H1 (cell line): Measurements from ENCODE around the gene TRIM67.

Experiments
- ATF3 ChIP-seq: IDR thresholded peaks from 2 replicates; pipeline ENCODE4 v1.6.1; 2011; ENCODE audit warnings: low read depth, mild to moderate bottlenecking, low read length; ENCODE audit not compliant: insufficient read depth
- BRCA1 ChIP-seq: IDR thresholded peaks from 2 replicates; pipeline ENCODE4 v1.6.1; 2012; ENCODE audit warnings: low read depth, low read length, improper control_type of control experiment
- CHD1 ChIP-seq: IDR thresholded peaks from 2 replicates; pipeline ENCODE4 v1.6.1; 2012; ENCODE audit warnings: low read depth, low read length, improper control_type of control experiment
- CTCF ChIP-seq, 3 experiments: IDR thresholded peaks; 1 replicate in 2 of 3; 2 replicates in 1 of 3; pipeline versions ENCODE4 v1.5.1 to v1.6.1; 2011; ENCODE audit warnings: low read length in 3 of 3, mild to moderate bottlenecking in 3 of 3, inconsistent platforms in 2 of 3, low read depth in 1 of 3, moderate library complexity in 1 of 3; ENCODE audit not compliant: insufficient read depth in 1 of 3; ENCODE audit errors: control extremely low read depth in 1 of 3
- EGR1 ChIP-seq: IDR thresholded peaks from 2 replicates; pipeline ENCODE4 v1.6.1; 2011; ENCODE audit warnings: low read depth, low read length, borderline replicate concordance
- GABPA ChIP-seq: IDR thresholded peaks from 2 replicates; pipeline ENCODE4 v1.6.1; 2011; ENCODE audit warnings: mild to moderate bottlenecking, low read length, moderate library complexity, borderline replicate concordance; ENCODE audit not compliant: insufficient read depth
- JUN ChIP-seq: IDR thresholded peaks from 2 replicates; pipeline ENCODE4 v1.6.1; 2011; ENCODE audit warnings: low read depth, mild to moderate bottlenecking, improper control_type of control experiment, low read length
- MAX ChIP-seq: IDR thresholded peaks from 2 replicates; pipeline ENCODE4 v1.6.1; 2012; ENCODE audit warnings: inconsistent platforms
- POLR2A ChIP-seq, 2 experiments: IDR thresholded peaks; 1 replicate in 1 of 2; 2 replicates in 1 of 2; pipeline ENCODE4 v1.6.1; 2011; ENCODE audit warnings: low read depth in 2 of 2, low read length in 2 of 2, mild to moderate bottlenecking in 2 of 2; ENCODE audit errors: control extremely low read depth in 1 of 2
- POLR2AphosphoS5 ChIP-seq: IDR thresholded peaks from 2 replicates; pipeline ENCODE4 v1.6.1; 2011; ENCODE audit warnings: low read depth, low read length
- SP1 ChIP-seq: IDR thresholded peaks from 2 replicates; pipeline ENCODE4 v1.6.1; 2011; ENCODE audit warnings: low read depth, low read length
- TAF1 ChIP-seq: IDR thresholded peaks from 2 replicates; pipeline ENCODE4 v1.6.1; 2011; ENCODE audit warnings: mild to moderate bottlenecking, low read depth, low read length
- TCF12 ChIP-seq: IDR thresholded peaks from 2 replicates; pipeline ENCODE4 v1.6.1; 2011; ENCODE audit warnings: low read depth, mild to moderate bottlenecking, low read length
- YY1 ChIP-seq: IDR thresholded peaks from 2 replicates; pipeline ENCODE4 v1.6.1; 2011; ENCODE audit warnings: low read depth, mild to moderate bottlenecking, low read length

- no peak for TF ChIP-seq POLR2A (IDR thresholded peaks at IDR 0.05; ENCODE audit: control extremely low read depth in 1 of 2, low read depth in 2 of 2, low read length in 2 of 2)
- no peak for TF ChIP-seq TCF12
- no peak for TF ChIP-seq CTCF (IDR thresholded peaks at IDR 0.05; ENCODE audit: control extremely low read depth in 1 of 3, insufficient read depth in 1 of 3, low read depth in 1 of 3, low read length in 3 of 3)
- TF ChIP-seq YY1: no peak
- TF ChIP-seq SP1: no peak
- no peak for TF ChIP-seq CHD1
- TF ChIP-seq TAF1: no peak
- no peak for TF ChIP-seq EGR1
- TF ChIP-seq GABPA: no peak
- TF ChIP-seq MAX: no peak
- no peak for TF ChIP-seq JUN
- no peak for TF ChIP-seq POLR2AphosphoS5
- no peak for TF ChIP-seq ATF3
- no peak for TF ChIP-seq BRCA1
Observed at GRCh38 chr1:231196307-231196706, 34.4 kb downstream of the TRIM67 start.
